Spleen (tissue), 11 donors: ENCODE results near the gene CD79B. TPM values are rescaled to one million over a fixed set of nuclear protein-coding genes. Genes with fewer than 3 reads are reported as not detected.
A peak's percentile ranks its signal among the peaks of the same experiment; 100 is the strongest.

Experiments
- DNase-seq: peaks from one replicate; pipeline ENCODE4 v3.0.0-alpha.2; 2020
- H3K27ac ChIP-seq, 8 donors: fragments of 200-600 bp; sonication (generic) in 7 of 8; 1 replicate in 4 of 8; 2 replicates in 4 of 8; pipeline versions ENCODE4 v1.5.0 to v1.8.0; 2016 to 2021; ENCODE audit warnings: inconsistent platforms in 4 of 8, mild to moderate bottlenecking in 4 of 8, moderate library complexity in 1 of 8
- H3K27me3 ChIP-seq, 7 donors: fragments of 200-600 bp; sonication (generic) in 6 of 7; replicated peaks in 1 of 7; 1 replicate in 4 of 7; 2 replicates in 3 of 7; pipeline versions ENCODE4 v1.5.0 to v1.8.0; 2016 to 2021; ENCODE audit warnings: inconsistent platforms in 3 of 7, mild to moderate bottlenecking in 1 of 7
- H3K36me3 ChIP-seq, 6 donors: fragments of 200-600 bp; sonication (generic) in 5 of 6; 1 replicate in 4 of 6; 2 replicates in 2 of 6; pipeline versions ENCODE4 v1.5.0 to v1.8.0; 2016 to 2021; ENCODE audit warnings: inconsistent platforms in 2 of 6
- H3K4me1 ChIP-seq, 6 donors: fragments of 200-600 bp; sonication (generic) in 5 of 6; 1 replicate in 3 of 6; 2 replicates in 3 of 6; pipeline versions ENCODE4 v1.5.0 to v1.8.0; 2016 to 2021; ENCODE audit warnings: inconsistent platforms in 3 of 6
- H3K4me3 ChIP-seq, 8 donors: fragments of 200-600 bp; sonication (generic) in 7 of 8; 1 replicate in 4 of 8; 2 replicates in 4 of 8; pipeline versions ENCODE4 v1.5.0 to v1.8.0; 2016 to 2021; ENCODE audit warnings: inconsistent platforms in 4 of 8, mild to moderate bottlenecking in 4 of 8, moderate library complexity in 2 of 8
- H3K9me3 ChIP-seq, 8 donors: fragments of 200-600 bp; sonication (generic) in 7 of 8; 1 replicate in 4 of 8; 2 replicates in 4 of 8; pipeline versions ENCODE4 v1.5.0 to v1.8.0; 2016 to 2021; ENCODE audit warnings: inconsistent platforms in 4 of 8
- POLR2A ChIP-seq, 3 donors: fragments of 450-650 bp; IDR thresholded peaks; one replicate each; pipeline ENCODE4 v1.5.1; 2017; ENCODE audit warnings: antibody characterized with exemption in 3 of 3, mild to moderate bottlenecking in 1 of 3
- POLR2AphosphoS5 ChIP-seq, 3 donors: sonication (generic); formaldehyde crosslinking; IDR thresholded peaks; one replicate each; pipeline ENCODE4 v1.5.1; 2017; ENCODE audit warnings: antibody characterized with exemption in 3 of 3
- WGBS, 5 donors: extraction: QIAGEN DNeasy Blood & Tissue Kit in 3 of 5; methylation state at CpG; one replicate each; pipeline versions ENCODE4 v1.1.5 to v1.1.7; 2013 to 2018; 5-methylcytosine and 5-hydroxymethylcytosine counted together
- intact Hi-C: fragments of 100-400 bp; cut with DNase I; formaldehyde crosslinking; loops from one replicate; pipeline ENCODE4 v1.15.0; 2023; ENCODE audit warnings: low total_unique reads
- polyA plus RNA-seq, 3 donors: library from polyadenylated mRNA; stranded (reverse); fragments of 200-250 nt; gene quantifications; one replicate each; pipeline ENCODE4 v1.2.1, GENCODE V29; 2013
- total RNA-seq, 7 donors: library from RNA; depleted of rRNA in 3 of 7; stranded (reverse); fragments of >200 nt in 3 of 7; fragmentation: NEBNext Ultra II Directional in 4 of 7; extraction: Animal tissue kit (Norgen Biotek cat#: 25700) in 4 of 7; gene quantifications; one replicate each; pipeline versions ENCODE4 v1.1.0 to v1.2.1, GENCODE V29; 2016 to 2021
- TF ChIP-seq, protein P1 (sequence below), 11 experiments: fragments of 200-600 bp in 7 of 11; fragments of 450-650 bp in 4 of 11; sonication (generic) in 4 of 11; IDR thresholded peaks in 8 of 11; conservative IDR thresholded peaks in 3 of 11; 1 replicate in 7 of 11; 2 replicates in 4 of 11; pipeline versions ENCODE4 v1.4.0 to v1.8.0; 2016 to 2021; ENCODE audit warnings: antibody characterized with exemption in 11 of 11, inconsistent platforms in 4 of 11, mild to moderate bottlenecking in 1 of 11
- donor health status: healthy with polysubstance abuse.
- donor health status: DM: no; HTN: no; CAD: no; lungs with moderate emphysema.
- donor health status: DM: no; HTN: no; CAD: no.
- donor health status: Bipolar disorder and iron deficiency.
- donor health status: healthy.
- donor health status: DM: no; HTN: no; CAD: no.
- donor health status: DM: yes; HTN: yes; CAD: no.

Gene CD79B
- total and polyA plus RNA-seq, 10 donors: 149 to 659 (median 208) TPM

- 84 to 89% (median 84%) methylated on average over 23 of the region's 23 CpGs for WGBS, 5 donors
- intact Hi-C loops: no loop called here
- Histone ChIP-seq H3K4me1 (peaks cover 10 to 49% (median 29%) of the 10 kb centered on the region in 6 donors), H3K4me3 (no peak overlapping the region), H3K27me3 (no peaks in the 10 kb centered on the region), H3K36me3 (no peaks in the 10 kb centered on the region), H3K9me3 (no peaks in the 10 kb centered on the region), H3K27ac (no peak overlapping the region)
- peak; percentile 80 for DNase-seq
- peak in 2 of 3 donors; percentile 28 to 83 for TF ChIP-seq POLR2AphosphoS5 (IDR thresholded peaks at IDR 0.05)
- TF ChIP-seq, protein P1, sequence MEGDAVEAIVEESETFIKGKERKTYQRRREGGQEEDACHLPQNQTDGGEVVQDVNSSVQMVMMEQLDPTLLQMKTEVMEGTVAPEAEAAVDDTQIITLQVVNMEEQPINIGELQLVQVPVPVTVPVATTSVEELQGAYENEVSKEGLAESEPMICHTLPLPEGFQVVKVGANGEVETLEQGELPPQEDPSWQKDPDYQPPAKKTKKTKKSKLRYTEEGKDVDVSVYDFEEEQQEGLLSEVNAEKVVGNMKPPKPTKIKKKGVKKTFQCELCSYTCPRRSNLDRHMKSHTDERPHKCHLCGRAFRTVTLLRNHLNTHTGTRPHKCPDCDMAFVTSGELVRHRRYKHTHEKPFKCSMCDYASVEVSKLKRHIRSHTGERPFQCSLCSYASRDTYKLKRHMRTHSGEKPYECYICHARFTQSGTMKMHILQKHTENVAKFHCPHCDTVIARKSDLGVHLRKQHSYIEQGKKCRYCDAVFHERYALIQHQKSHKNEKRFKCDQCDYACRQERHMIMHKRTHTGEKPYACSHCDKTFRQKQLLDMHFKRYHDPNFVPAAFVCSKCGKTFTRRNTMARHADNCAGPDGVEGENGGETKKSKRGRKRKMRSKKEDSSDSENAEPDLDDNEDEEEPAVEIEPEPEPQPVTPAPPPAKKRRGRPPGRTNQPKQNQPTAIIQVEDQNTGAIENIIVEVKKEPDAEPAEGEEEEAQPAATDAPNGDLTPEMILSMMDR (IDR thresholded peaks at IDR 0.05 in 8 of 11, conservative IDR thresholded peaks at IDR 0.05 in 3 of 11): no peak
Measured at GRCh38 chr17:63941751-63942150, 9.6 kb upstream of the CD79B start.

- intact Hi-C loops: no loop called here
- no peaks in the 10 kb centered on the region for H3K36me3 ChIP-seq
- 86 to 97% (median 94%) methylated on average over 9 to 12 of the region's 12 CpGs for WGBS, 5 donors
- no peaks in the 10 kb centered on the region for H3K27me3 ChIP-seq
- no peaks in the 10 kb centered on the region for H3K9me3 ChIP-seq
- no peak overlapping the region for H3K27ac ChIP-seq
- peaks cover 6 to 43% (median 23%) of the 10 kb centered on the region in 6 donors for H3K4me1 ChIP-seq
- no peak overlapping the region for H3K4me3 ChIP-seq
- TF ChIP-seq POLR2A (IDR thresholded peaks at IDR 0.05) (no peak), POLR2AphosphoS5 (IDR thresholded peaks at IDR 0.05) (no peak)
- TF ChIP-seq, protein P1 (IDR thresholded peaks at IDR 0.05 in 8 of 11, conservative IDR thresholded peaks at IDR 0.05 in 3 of 11): no peak
- DNase-seq: peak; percentile 56
Measured at GRCh38 chr17:63941162-63941561, 9.0 kb upstream of the CD79B start.

- peak; percentile 76 for DNase-seq
- 90 to 98% (median 94%) methylated on average over 8 to 14 of the region's 14 CpGs for WGBS, 5 donors
- no peaks in the 10 kb centered on the region for H3K9me3 ChIP-seq
- no peak overlapping the region for H3K4me3 ChIP-seq
- intact Hi-C loops: no loop called here
- no peaks in the 10 kb centered on the region for H3K36me3 ChIP-seq
- TF ChIP-seq, protein P1 (IDR thresholded peaks at IDR 0.05 in 8 of 11, conservative IDR thresholded peaks at IDR 0.05 in 3 of 11): no peak
- TF ChIP-seq POLR2A (IDR thresholded peaks at IDR 0.05) (no peak), POLR2AphosphoS5 (IDR thresholded peaks at IDR 0.05) (no peak)
- H3K27ac ChIP-seq: no peak overlapping the region
- H3K27me3 ChIP-seq: no peaks in the 10 kb centered on the region
- H3K4me1 ChIP-seq: peaks cover under 1 to 39% (median 18%) of the 10 kb centered on the region in 6 donors
Measured at GRCh38 chr17:63940584-63940983, 8.5 kb upstream of the CD79B start.

GRCh38 chr17:63939884-63940283, 7.8 kb upstream of the CD79B start:
- no peaks in the 10 kb centered on the region for H3K9me3 ChIP-seq
- H3K4me1 ChIP-seq: peaks cover 0 to 39% (median 14%) of the 10 kb centered on the region in 6 donors
- DNase-seq: no peak
- peak overlapping the region in 1 of 8 donors; percentile 25 for H3K27ac ChIP-seq
- no peak for TF ChIP-seq POLR2A (IDR thresholded peaks at IDR 0.05)
- TF ChIP-seq, protein P1 (IDR thresholded peaks at IDR 0.05 in 8 of 11, conservative IDR thresholded peaks at IDR 0.05 in 3 of 11): no peak
- no peak for TF ChIP-seq POLR2AphosphoS5 (IDR thresholded peaks at IDR 0.05)
- intact Hi-C loops: no loop called here
- no peaks in the 10 kb centered on the region for H3K27me3 ChIP-seq
- H3K4me3 ChIP-seq: no peak overlapping the region
- WGBS, 5 donors: 68 to 92% (median 85%) methylated on average over 5 to 6 of the region's 6 CpGs
- H3K36me3 ChIP-seq: no peaks in the 10 kb centered on the region
